Measurements from ENCODE around the gene KRTAP22-1. TPM values are rescaled to one million over a fixed set of nuclear protein-coding genes. Genes with fewer than 3 reads are reported as not detected.

Gene KRTAP22-1
- total RNA-seq, 1 experiment from 2014 or later = not detected

DNA sequence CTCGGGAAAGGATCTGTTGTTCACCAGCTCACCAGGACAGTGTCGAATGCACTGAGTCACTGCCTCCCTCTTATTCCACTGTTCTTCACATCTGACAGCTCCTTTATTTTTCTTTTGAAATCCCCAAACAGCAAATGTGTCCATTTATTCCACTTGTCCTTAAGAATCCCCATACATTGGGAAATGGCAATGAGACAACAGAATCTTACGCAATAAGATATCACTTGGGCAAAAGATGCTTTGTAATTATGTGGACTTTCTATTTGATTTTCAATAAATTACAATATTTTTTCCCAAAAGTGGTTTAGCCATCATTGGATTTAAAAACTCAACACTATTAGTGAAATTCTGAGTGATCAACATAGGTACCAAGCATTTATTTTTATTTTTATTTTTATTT, 37.8 kb downstream of the KRTAP22-1 start:
- no peaks in the 10 kb centered on the region for H3K4me1 ChIP-seq (ENCODE audit: insufficient read depth, low read length, poor library complexity, severe bottlenecking)
- no TSS peak for BruUV-seq (replicated peaks)
- POLR2A ChIA-PET (ENCODE audit: low non-redundant PET) = no interaction called here
- H3K27ac ChIP-seq (ENCODE audit: low read depth, low read length, poor library complexity, severe bottlenecking) = no peak overlapping the region
- no peak for TF ChIP-seq EZH2 (IDR thresholded peaks at IDR 0.05; ENCODE audit: borderline replicate concordance, low read depth, low read length, poor library complexity, severe bottlenecking)
- no peak overlapping the region for H3K4me3 ChIP-seq (ENCODE audit: low read depth, low read length, poor library complexity, severe bottlenecking)
- CTCF ChIA-PET = no interaction called here
- H3K36me3 ChIP-seq (ENCODE audit: insufficient read depth, low read length, poor library complexity, severe bottlenecking) = no peaks in the 10 kb centered on the region
- peaks cover 22% of the 10 kb centered on the region for H3K9me3 ChIP-seq (ENCODE audit: low read depth, low read length, poor library complexity, severe bottlenecking)
- intact Hi-C loops (cut with micrococcal nuclease; ENCODE audit: unreplicated experiment) = no loop called here
- no peak for DNase-seq (ENCODE audit: low spot score)
- no peaks in the 10 kb centered on the region for H3K27me3 ChIP-seq (replicated peaks; ENCODE audit: insufficient read depth, low read depth, low read length, poor library complexity)

DNA sequence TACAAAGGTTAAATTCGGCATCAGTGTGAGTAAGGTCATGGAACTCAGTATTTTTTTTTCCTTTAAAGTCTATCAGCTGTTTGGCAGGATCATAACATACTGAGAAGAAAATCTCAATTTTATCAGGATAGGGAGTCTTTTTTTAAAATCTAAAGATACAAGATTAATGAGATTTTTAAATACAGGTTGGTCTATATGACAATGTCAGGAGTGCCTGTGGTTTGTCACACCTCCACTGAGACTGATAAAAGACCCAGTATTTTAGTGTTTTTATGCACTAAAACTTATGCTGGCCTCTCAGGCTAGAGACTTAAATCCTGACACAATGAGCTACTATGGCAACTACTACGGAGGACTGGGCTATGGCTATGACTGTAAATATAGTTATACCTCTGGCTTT, 41.7 kb downstream of the KRTAP22-1 start, which contains the start of gene KRTAP20-3:
Gene KRTAP20-3, plus strand, starts transcription at position 301 of the 400 bp plus-strand sequence.
- BruUV-seq (replicated peaks) = no TSS peak
- Histone ChIP-seq H3K27me3 (replicated peaks; ENCODE audit: insufficient read depth, low read depth, low read length, poor library complexity) (no peaks in the 10 kb centered on the region), H3K27ac (ENCODE audit: low read depth, low read length, poor library complexity, severe bottlenecking) (no peak within 1 kb of the TSS), H3K36me3 (ENCODE audit: insufficient read depth, low read length, poor library complexity, severe bottlenecking) (no peaks in the 10 kb centered on the region), H3K9me3 (ENCODE audit: low read depth, low read length, poor library complexity, severe bottlenecking) (peaks cover 12% of the 10 kb centered on the region), H3K4me3 (ENCODE audit: low read depth, low read length, poor library complexity, severe bottlenecking) (no peak within 1 kb of the TSS), H3K4me1 (ENCODE audit: insufficient read depth, low read length, poor library complexity, severe bottlenecking) (no peaks in the 10 kb centered on the region)
- ChIA-PET POLR2A (ENCODE audit: low non-redundant PET) (no interaction called here), CTCF (no interaction called here)
- no peak for DNase-seq (ENCODE audit: low spot score)
- TF ChIP-seq, protein P1, sequence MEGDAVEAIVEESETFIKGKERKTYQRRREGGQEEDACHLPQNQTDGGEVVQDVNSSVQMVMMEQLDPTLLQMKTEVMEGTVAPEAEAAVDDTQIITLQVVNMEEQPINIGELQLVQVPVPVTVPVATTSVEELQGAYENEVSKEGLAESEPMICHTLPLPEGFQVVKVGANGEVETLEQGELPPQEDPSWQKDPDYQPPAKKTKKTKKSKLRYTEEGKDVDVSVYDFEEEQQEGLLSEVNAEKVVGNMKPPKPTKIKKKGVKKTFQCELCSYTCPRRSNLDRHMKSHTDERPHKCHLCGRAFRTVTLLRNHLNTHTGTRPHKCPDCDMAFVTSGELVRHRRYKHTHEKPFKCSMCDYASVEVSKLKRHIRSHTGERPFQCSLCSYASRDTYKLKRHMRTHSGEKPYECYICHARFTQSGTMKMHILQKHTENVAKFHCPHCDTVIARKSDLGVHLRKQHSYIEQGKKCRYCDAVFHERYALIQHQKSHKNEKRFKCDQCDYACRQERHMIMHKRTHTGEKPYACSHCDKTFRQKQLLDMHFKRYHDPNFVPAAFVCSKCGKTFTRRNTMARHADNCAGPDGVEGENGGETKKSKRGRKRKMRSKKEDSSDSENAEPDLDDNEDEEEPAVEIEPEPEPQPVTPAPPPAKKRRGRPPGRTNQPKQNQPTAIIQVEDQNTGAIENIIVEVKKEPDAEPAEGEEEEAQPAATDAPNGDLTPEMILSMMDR (conservative IDR thresholded peaks at IDR 0.05; ENCODE audit: low read depth, low read length) = no peak
- TF ChIP-seq EZH2 (IDR thresholded peaks at IDR 0.05; ENCODE audit: borderline replicate concordance, low read depth, low read length, poor library complexity, severe bottlenecking) = no peak
- intact Hi-C loops (cut with micrococcal nuclease; ENCODE audit: unreplicated experiment) = no loop called here

DNA sequence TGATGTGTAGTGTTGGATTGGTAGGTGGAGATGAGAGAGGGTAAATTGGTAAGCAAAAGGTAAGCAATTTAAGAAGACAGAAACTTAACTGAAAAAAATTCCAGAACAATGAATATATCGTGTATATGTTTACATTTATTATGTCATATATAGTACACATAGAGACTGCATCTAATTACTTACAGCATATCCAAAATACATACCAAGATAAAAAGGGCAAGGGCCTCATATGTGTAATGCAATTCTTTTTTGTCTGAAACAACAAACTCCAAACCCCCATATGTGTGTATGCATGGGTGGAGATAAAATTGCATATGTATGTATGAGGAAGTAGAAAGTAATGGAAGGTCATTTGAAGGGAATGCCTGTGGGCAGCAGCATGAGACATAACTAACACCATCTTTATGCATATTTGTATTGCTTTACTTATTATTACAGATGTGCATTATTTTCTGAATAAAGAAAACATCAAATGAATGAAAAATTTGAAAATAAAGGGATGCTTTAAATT, 46.1 kb downstream of the KRTAP22-1 start:
- no peak for DNase-seq (ENCODE audit: low spot score)
- ChIA-PET CTCF (no interaction called here), POLR2A (ENCODE audit: low non-redundant PET) (no interaction called here)
- H3K4me3 ChIP-seq (ENCODE audit: low read depth, low read length, poor library complexity, severe bottlenecking) = no peak overlapping the region
- H3K9me3 ChIP-seq (ENCODE audit: low read depth, low read length, poor library complexity, severe bottlenecking) = peaks cover 4% of the 10 kb centered on the region
- no peak overlapping the region for H3K27ac ChIP-seq (ENCODE audit: low read depth, low read length, poor library complexity, severe bottlenecking)
- H3K36me3 ChIP-seq (ENCODE audit: insufficient read depth, low read length, poor library complexity, severe bottlenecking) = no peaks in the 10 kb centered on the region
- TF ChIP-seq, protein P1 (conservative IDR thresholded peaks at IDR 0.05; ENCODE audit: low read depth, low read length) = no peak
- TF ChIP-seq EZH2 (IDR thresholded peaks at IDR 0.05; ENCODE audit: borderline replicate concordance, low read depth, low read length, poor library complexity, severe bottlenecking) = no peak
- BruUV-seq (replicated peaks) = no TSS peak
- no peaks in the 10 kb centered on the region for H3K27me3 ChIP-seq (replicated peaks; ENCODE audit: insufficient read depth, low read depth, low read length, poor library complexity)
- no peaks in the 10 kb centered on the region for H3K4me1 ChIP-seq (ENCODE audit: insufficient read depth, low read length, poor library complexity, severe bottlenecking)
- intact Hi-C loops (cut with micrococcal nuclease; ENCODE audit: unreplicated experiment) = no loop called here

Other genes starting within 250 kb of the KRTAP22-1 start
- not detected in 2 replicates for gene KRTAP13-2, start 228.8 kb upstream of the KRTAP22-1 start, total RNA-seq (2021)
- not detected in 2 replicates for gene KRTAP13-1, start 205.1 kb upstream of the KRTAP22-1 start, total RNA-seq (2021)
- not detected in 2 replicates for gene KRTAP13-3, start 175.2 kb upstream of the KRTAP22-1 start, total RNA-seq (2021)
- gene KRTAP13-4, start 170.9 kb upstream of the KRTAP22-1 start, total RNA-seq (2021) = not detected in 2 replicates
- not detected in 2 replicates for gene KRTAP15-1, start 160.8 kb upstream of the KRTAP22-1 start, total RNA-seq (2021)
- gene KRTAP19-1, start 120.7 kb upstream of the KRTAP22-1 start, total RNA-seq (2021) = not detected in 2 replicates
- gene KRTAP19-2, start 113.7 kb upstream of the KRTAP22-1 start, total RNA-seq (2021) = not detected in 2 replicates
- gene KRTAP19-3, start 109.1 kb upstream of the KRTAP22-1 start, total RNA-seq (2021) = not detected in 2 replicates
- gene KRTAP19-4, start 103.9 kb upstream of the KRTAP22-1 start, total RNA-seq (2021) = not detected in 2 replicates
- not detected in 2 replicates for gene KRTAP19-5, start 98.9 kb upstream of the KRTAP22-1 start, total RNA-seq (2021)
- gene KRTAP19-6, start 59.2 kb upstream of the KRTAP22-1 start, total RNA-seq (2021) = not detected in 2 replicates
- gene KRTAP19-7, start 39.8 kb upstream of the KRTAP22-1 start, total RNA-seq (2021) = not detected in 2 replicates
- not detected in 2 replicates for gene KRTAP22-2, start 10.7 kb upstream of the KRTAP22-1 start, total RNA-seq (2021)
- not detected in 2 replicates for gene KRTAP6-3, start 8.6 kb upstream of the KRTAP22-1 start, total RNA-seq (2021)
- gene KRTAP6-2, start 2.2 kb upstream of the KRTAP22-1 start, total RNA-seq (2021) = not detected in 2 replicates
- not detected in 2 replicates for gene KRTAP6-1, start 12.8 kb downstream of the KRTAP22-1 start, total RNA-seq (2021)
- gene KRTAP20-1, start 15.3 kb downstream of the KRTAP22-1 start, total RNA-seq (2021) = not detected in 2 replicates
- not detected in 2 replicates for gene KRTAP20-4, start 19.5 kb downstream of the KRTAP22-1 start, total RNA-seq (2021)
- gene KRTAP20-2, start 34.1 kb downstream of the KRTAP22-1 start, total RNA-seq (2021) = not detected in 2 replicates
- gene KRTAP20-3, start 41.8 kb downstream of the KRTAP22-1 start, total RNA-seq (2021) = not detected in 2 replicates
- not detected in 2 replicates for gene KRTAP21-3, start 117.7 kb downstream of the KRTAP22-1 start, total RNA-seq (2021)
- not detected in 2 replicates for gene KRTAP21-2, start 146.2 kb downstream of the KRTAP22-1 start, total RNA-seq (2021)
- not detected in 2 replicates for gene KRTAP21-1, start 154.3 kb downstream of the KRTAP22-1 start, total RNA-seq (2021)
- not detected in 2 replicates for gene KRTAP8-1, start 212.2 kb downstream of the KRTAP22-1 start, total RNA-seq (2021)
- gene KRTAP7-1, start 228.7 kb downstream of the KRTAP22-1 start, total RNA-seq (2021) = not detected in 2 replicates

All from A673 (cell line).